KMS-11 (cell line): ENCODE results near the gene LSAMP.

Experiments
- H2AFZ ChIP-seq: fragments of 200-600 bp; sonication (generic); 2 replicates; pipeline ENCODE4 v1.6.1; 2016; ENCODE audit warnings: antibody characterized with exemption, mixed run types, low read depth
- H3K27ac ChIP-seq: fragments of 200-600 bp; sonication (generic); 2 replicates; pipeline ENCODE4 v1.6.1; 2016; ENCODE audit warnings: mild to moderate bottlenecking, mixed run types
- H3K27me3 ChIP-seq: fragments of 200-600 bp; sonication (generic); 2 replicates; pipeline ENCODE4 v1.6.1; 2017; ENCODE audit warnings: mild to moderate bottlenecking, low read depth, mixed run types, moderate library complexity; ENCODE audit not compliant: insufficient read depth
- H3K36me3 ChIP-seq: fragments of 200-600 bp; sonication (generic); 2 replicates; pipeline ENCODE4 v1.6.1; 2017; ENCODE audit warnings: mild to moderate bottlenecking, mixed run types; ENCODE audit not compliant: insufficient read depth
- H3K4me1 ChIP-seq: fragments of 200-600 bp; sonication (generic); 2 replicates; pipeline ENCODE4 v1.6.1; 2016; ENCODE audit warnings: mild to moderate bottlenecking, low read depth, mixed run types; ENCODE audit not compliant: poor library complexity, severe bottlenecking
- H3K4me2 ChIP-seq: fragments of 200-600 bp; sonication (generic); 2 replicates; pipeline ENCODE4 v1.7.0; 2016; ENCODE audit warnings: mild to moderate bottlenecking, mixed run types
- H3K4me3 ChIP-seq: fragments of 200-600 bp; sonication (generic); IDR thresholded peaks from 2 replicates; pipeline ENCODE4 v1.6.1; 2017; ENCODE audit warnings: low read depth, low read length, mixed read lengths; ENCODE audit not compliant: insufficient read depth
- H3K79me2 ChIP-seq: fragments of 200-600 bp; sonication (generic); 2 replicates; pipeline ENCODE4 v1.6.1; 2016; ENCODE audit warnings: low read depth, mixed run types; ENCODE audit not compliant: insufficient read depth
- H3K9ac ChIP-seq: fragments of 200-600 bp; sonication (generic); 2 replicates; pipeline ENCODE4 v1.6.1; 2016; ENCODE audit warnings: mild to moderate bottlenecking, mixed run types
- H4K20me1 ChIP-seq: fragments of 200-600 bp; sonication (generic); 2 replicates; pipeline ENCODE4 v1.6.1; 2016; ENCODE audit warnings: mild to moderate bottlenecking, mixed run types; ENCODE audit not compliant: insufficient read depth
- CTCF ChIP-seq: fragments of 200-600 bp; sonication (generic); conservative IDR thresholded peaks from 2 replicates; pipeline ENCODE4 v1.6.1; 2017; ENCODE audit warnings: low read depth, mild to moderate bottlenecking, antibody characterized with exemption, low read length, moderate library complexity, mixed read lengths

Gene LSAMP

GRCh38 chr3:116233711-116234357 lies 211.5 kb downstream of the LSAMP start:
- H3K4me3 ChIP-seq, result no peak overlapping the region
- no peak overlapping the region for H3K4me2 ChIP-seq
- TF ChIP-seq CTCF, result no peak
- no peaks in the 10 kb centered on the region for H4K20me1 ChIP-seq
- H2AFZ ChIP-seq, result no peak overlapping the region
- H3K4me1 ChIP-seq, result no peaks in the 10 kb centered on the region
- H3K27me3 ChIP-seq, result no peaks in the 10 kb centered on the region
- no peak overlapping the region for H3K27ac ChIP-seq
- no peak overlapping the region for H3K9ac ChIP-seq
- no peaks in the 10 kb centered on the region for H3K79me2 ChIP-seq
- no peaks in the 10 kb centered on the region for H3K36me3 ChIP-seq

GRCh38 chr3:116230431-116231020 lies 214.8 kb downstream of the LSAMP start:
- no peak for TF ChIP-seq CTCF

GRCh38 chr3:116226266-116226665 lies 219.0 kb downstream of the LSAMP start:
- Histone ChIP-seq H3K27me3 (no peaks in the 10 kb centered on the region), H3K4me1 (no peaks in the 10 kb centered on the region), H3K4me2 (no peak overlapping the region), H2AFZ (no peak overlapping the region), H3K27ac (no peak overlapping the region), H3K79me2 (no peaks in the 10 kb centered on the region), H3K9ac (no peak overlapping the region), H3K36me3 (no peaks in the 10 kb centered on the region), H3K4me3 (no peak overlapping the region), H4K20me1 (no peaks in the 10 kb centered on the region)
- TF ChIP-seq CTCF, result no peak

More at GRCh38 chr3:116230431-116231020, 214.8 kb downstream of the LSAMP start:
- no peak overlapping the region for H3K9ac ChIP-seq
- H3K27ac ChIP-seq, result no peak overlapping the region
- H3K4me2 ChIP-seq, result no peak overlapping the region
- H2AFZ ChIP-seq, result no peak overlapping the region
- H3K36me3 ChIP-seq, result no peaks in the 10 kb centered on the region
- H3K4me3 ChIP-seq, result no peak overlapping the region
- H3K79me2 ChIP-seq, result no peaks in the 10 kb centered on the region
- no peaks in the 10 kb centered on the region for H4K20me1 ChIP-seq
- no peaks in the 10 kb centered on the region for H3K4me1 ChIP-seq
- no peaks in the 10 kb centered on the region for H3K27me3 ChIP-seq

- Histone ChIP-seq H3K4me3 (no peak overlapping the region), H3K27ac (no peak overlapping the region), H2AFZ (no peak overlapping the region), H3K36me3 (no peaks in the 10 kb centered on the region), H3K4me1 (no peaks in the 10 kb centered on the region), H4K20me1 (no peaks in the 10 kb centered on the region), H3K4me2 (no peak overlapping the region), H3K9ac (no peak overlapping the region), H3K79me2 (no peaks in the 10 kb centered on the region), H3K27me3 (no peaks in the 10 kb centered on the region)
- TF ChIP-seq CTCF, result no peak
Measured at GRCh38 chr3:116216761-116217160, 228.5 kb downstream of the LSAMP start.
